Neutrophil (primary cell): ENCODE data around the gene HEATR5B.

Experiments
- H3K27ac ChIP-seq: fragments of 200-600 bp; sonication (generic); 2 replicates; pipeline ENCODE4 v1.5.1; 2016; ENCODE audit warnings: mild to moderate bottlenecking, moderate library complexity
- H3K27me3 ChIP-seq: fragments of 200-600 bp; sonication (generic); 2 replicates; pipeline ENCODE4 v1.6.0; 2016; ENCODE audit warnings: mild to moderate bottlenecking
- H3K36me3 ChIP-seq: fragments of 200-600 bp; sonication (generic); 2 replicates; pipeline ENCODE4 v1.5.1; 2017
- H3K4me1 ChIP-seq, 2 experiments: fragments of 200-600 bp in 1 of 2; sonication (generic) in 1 of 2; 1 replicate in 1 of 2; 2 replicates in 1 of 2; pipeline versions ENCODE4 v1.5.1 to v1.6.1; 2013 to 2016; ENCODE audit warnings: low read depth in 1 of 2, low read length in 1 of 2, mild to moderate bottlenecking in 1 of 2, moderate library complexity in 1 of 2; ENCODE audit not compliant: control insufficient read depth in 1 of 2, insufficient read depth in 1 of 2
- H3K4me3 ChIP-seq, 2 experiments: fragments of 200-600 bp in 1 of 2; sonication (generic) in 1 of 2; 1 replicate in 1 of 2; 2 replicates in 1 of 2; pipeline ENCODE4 v1.5.1; 2013 to 2016; ENCODE audit warnings: low read depth in 1 of 2, low read length in 1 of 2, mild to moderate bottlenecking in 1 of 2, moderate library complexity in 1 of 2
- H3K9me3 ChIP-seq: fragments of 200-600 bp; sonication (generic); 2 replicates; pipeline ENCODE4 v1.5.1; 2016
- TF ChIP-seq, protein P1 (sequence below): fragments of 200-600 bp; sonication (generic); IDR thresholded peaks from 2 replicates; pipeline ENCODE4 v1.5.1; 2016; ENCODE audit warnings: antibody characterized with exemption

HEATR5B gene

DNA sequence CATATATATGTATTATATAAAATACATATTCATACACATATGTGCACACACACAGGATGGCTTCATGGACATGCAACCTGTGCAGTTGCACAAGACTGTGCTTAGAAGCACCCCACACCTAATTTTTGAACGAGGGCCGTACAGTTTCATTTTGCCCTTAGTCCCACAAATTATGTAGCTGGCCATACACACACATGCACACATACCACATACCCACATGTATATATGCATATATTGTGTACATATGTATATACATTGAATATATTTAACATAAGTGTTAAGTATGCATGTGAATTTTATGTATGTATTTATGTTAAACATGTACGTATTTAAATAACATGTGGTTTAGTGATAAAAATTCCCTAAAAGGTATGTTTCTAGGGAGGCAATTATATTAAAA, 18.4 kb upstream of the HEATR5B start:
- TF ChIP-seq, protein P1, sequence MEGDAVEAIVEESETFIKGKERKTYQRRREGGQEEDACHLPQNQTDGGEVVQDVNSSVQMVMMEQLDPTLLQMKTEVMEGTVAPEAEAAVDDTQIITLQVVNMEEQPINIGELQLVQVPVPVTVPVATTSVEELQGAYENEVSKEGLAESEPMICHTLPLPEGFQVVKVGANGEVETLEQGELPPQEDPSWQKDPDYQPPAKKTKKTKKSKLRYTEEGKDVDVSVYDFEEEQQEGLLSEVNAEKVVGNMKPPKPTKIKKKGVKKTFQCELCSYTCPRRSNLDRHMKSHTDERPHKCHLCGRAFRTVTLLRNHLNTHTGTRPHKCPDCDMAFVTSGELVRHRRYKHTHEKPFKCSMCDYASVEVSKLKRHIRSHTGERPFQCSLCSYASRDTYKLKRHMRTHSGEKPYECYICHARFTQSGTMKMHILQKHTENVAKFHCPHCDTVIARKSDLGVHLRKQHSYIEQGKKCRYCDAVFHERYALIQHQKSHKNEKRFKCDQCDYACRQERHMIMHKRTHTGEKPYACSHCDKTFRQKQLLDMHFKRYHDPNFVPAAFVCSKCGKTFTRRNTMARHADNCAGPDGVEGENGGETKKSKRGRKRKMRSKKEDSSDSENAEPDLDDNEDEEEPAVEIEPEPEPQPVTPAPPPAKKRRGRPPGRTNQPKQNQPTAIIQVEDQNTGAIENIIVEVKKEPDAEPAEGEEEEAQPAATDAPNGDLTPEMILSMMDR = no peak

DNA sequence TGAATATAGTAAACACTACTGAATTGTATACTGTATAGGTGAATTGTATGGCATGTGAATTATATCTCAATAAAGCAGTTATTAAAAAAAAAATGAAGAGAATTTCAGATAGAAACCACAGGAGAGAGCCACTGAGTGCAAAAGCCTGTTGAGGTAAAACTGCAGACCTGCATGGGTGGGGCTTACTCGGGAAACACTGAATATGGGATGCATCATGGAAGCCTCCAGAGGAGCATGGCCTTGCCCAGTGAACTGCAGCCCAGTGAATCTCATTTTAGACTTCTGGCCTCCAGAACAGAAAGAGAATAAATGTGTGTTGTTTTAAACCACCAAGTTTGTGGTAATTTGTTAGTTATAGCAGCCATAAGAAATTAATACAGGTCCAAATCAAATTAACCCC, 15.9 kb upstream of the HEATR5B start:
- Histone ChIP-seq H3K27me3 (no peaks in the 10 kb centered on the region), H3K4me3 (no peak overlapping the region), H3K9me3 (no peaks in the 10 kb centered on the region), H3K4me1 (no peaks in the 10 kb centered on the region), H3K27ac (no peak overlapping the region), H3K36me3 (peaks cover 88% of the 10 kb centered on the region)
- TF ChIP-seq, protein P1 = no peak

More for the DNA sequence above, 18.4 kb upstream of the HEATR5B start:
- Histone ChIP-seq H3K27ac (no peak overlapping the region), H3K36me3 (peaks cover 98% of the 10 kb centered on the region), H3K9me3 (no peaks in the 10 kb centered on the region), H3K27me3 (no peaks in the 10 kb centered on the region), H3K4me3 (no peak overlapping the region), H3K4me1 (no peaks in the 10 kb centered on the region)

- H3K9me3 ChIP-seq = no peaks in the 10 kb centered on the region
- no peaks in the 10 kb centered on the region for H3K4me1 ChIP-seq
- H3K4me3 ChIP-seq = no peak overlapping the region
- no peak overlapping the region for H3K27ac ChIP-seq
- TF ChIP-seq, protein P1 = no peak
- no peaks in the 10 kb centered on the region for H3K27me3 ChIP-seq
- peaks cover 84% of the 10 kb centered on the region for H3K36me3 ChIP-seq
Measured at GRCh38 chr2:37098416-37099118, 14.4 kb upstream of the HEATR5B start.

DNA sequence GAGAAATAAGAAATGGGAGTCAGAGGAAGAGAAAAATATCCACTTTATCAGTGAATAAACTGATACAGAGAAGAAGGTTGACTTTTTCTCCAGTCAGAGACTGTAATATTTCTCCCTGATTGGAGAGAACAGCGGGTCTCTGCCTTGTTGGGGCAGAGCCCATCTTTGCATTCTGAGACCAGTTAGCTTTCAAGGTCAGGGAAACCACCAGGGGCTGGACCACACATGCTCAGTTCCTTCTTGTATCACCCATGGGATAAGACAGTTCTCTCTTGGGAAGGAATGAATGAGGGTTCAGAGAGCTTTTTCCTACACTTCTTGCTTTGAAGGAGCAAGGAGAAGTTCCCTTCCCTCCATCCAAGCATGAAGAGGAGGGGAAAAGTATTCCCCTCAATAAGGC, 12.4 kb upstream of the HEATR5B start:
- H3K27me3 ChIP-seq = no peaks in the 10 kb centered on the region
- H3K9me3 ChIP-seq = no peaks in the 10 kb centered on the region
- no peaks in the 10 kb centered on the region for H3K4me1 ChIP-seq
- H3K27ac ChIP-seq = no peak overlapping the region
- peaks cover 73% of the 10 kb centered on the region for H3K36me3 ChIP-seq
- no peak overlapping the region for H3K4me3 ChIP-seq
- TF ChIP-seq, protein P1 = no peak

- Histone ChIP-seq H3K4me3 (no peak overlapping the region), H3K36me3 (peaks cover 43% of the 10 kb centered on the region), H3K27me3 (no peaks in the 10 kb centered on the region), H3K4me1 (no peaks in the 10 kb centered on the region), H3K27ac (no peak overlapping the region), H3K9me3 (no peaks in the 10 kb centered on the region)
- TF ChIP-seq, protein P1 = no peak
Measured at GRCh38 chr2:37091873-37092272, 7.7 kb upstream of the HEATR5B start.
